WTC11 (cell line): ENCODE data around the gene GSTA3. TPM values are rescaled to one million over a fixed set of nuclear protein-coding genes. Genes with fewer than 3 reads are reported as not detected.

ENCODE experiments used
- ATAC-seq: fragments of 200-7000 bp; cut with Tn5 transposase; 2 replicates; pipeline ENCODE4 v1.10.0; 2021; ENCODE audit warnings: mild to moderate bottlenecking, moderate library complexity
- CTCF ChIA-PET: fragments of 300-600 bp; sonication (Branson Sonifier 250); formaldehyde crosslinking; loops from one replicate; lab custom pipeline; 2021; ENCODE audit warnings: antibody characterized with exemption; lab: Charles Lee
- POLR2A ChIA-PET: fragments of 350-600 bp; sonication (Branson Sonifier 250); formaldehyde crosslinking; loops from one replicate; lab custom pipeline; 2021; ENCODE audit warnings: antibody characterized with exemption; lab: Charles Lee
- DNase-seq: peaks from one replicate; pipeline ENCODE4 v3.0.0; 2021; ENCODE audit warnings: low spot score
- H3K27ac Mint-ChIP-seq: 2 replicates; pipeline ENCODE4 v1.8.0; 2021; ENCODE audit warnings: mixed read lengths
- H3K27me3 Mint-ChIP-seq: 2 replicates; pipeline ENCODE4 v1.8.0; 2021; ENCODE audit warnings: low read depth, mild to moderate bottlenecking, moderate library complexity, mixed read lengths
- H3K36me3 Mint-ChIP-seq: 2 replicates; pipeline ENCODE4 v1.8.0; 2021; ENCODE audit warnings: mixed read lengths
- H3K4me1 Mint-ChIP-seq: 2 replicates; pipeline ENCODE4 v1.8.0; 2022; ENCODE audit warnings: mixed read lengths
- H3K4me3 Mint-ChIP-seq: 2 replicates; pipeline ENCODE4 v1.8.0; 2021; ENCODE audit warnings: mild to moderate bottlenecking, moderate library complexity, mixed read lengths
- H3K9me3 Mint-ChIP-seq: 2 replicates; pipeline ENCODE4 v1.8.0; 2021; ENCODE audit warnings: mixed read lengths
- ATF1 ChIP-seq: sonication (generic); formaldehyde crosslinking; IDR thresholded peaks from 2 replicates; pipeline ENCODE4 v1.8.1; 2023; ENCODE audit warnings: mild to moderate bottlenecking, moderate library complexity, missing genetic modification reagents
- ATF3 ChIP-seq: sonication (generic); formaldehyde crosslinking; conservative IDR thresholded peaks from 2 replicates; pipeline ENCODE4 v1.8.1; 2022; ENCODE audit warnings: mild to moderate bottlenecking, missing genetic modification reagents
- ATF6 ChIP-seq: sonication (generic); formaldehyde crosslinking; IDR thresholded peaks from 2 replicates; pipeline ENCODE4 v1.8.1; 2023; ENCODE audit warnings: mild to moderate bottlenecking, missing genetic modification reagents
- CBFB ChIP-seq: sonication (generic); formaldehyde crosslinking; IDR thresholded peaks from 2 replicates; pipeline ENCODE4 v1.8.1; 2022; ENCODE audit warnings: mild to moderate bottlenecking, low read depth, missing genetic modification reagents
- CREB1 ChIP-seq: sonication (generic); formaldehyde crosslinking; IDR thresholded peaks from 2 replicates; pipeline ENCODE4 v1.8.0; 2023; ENCODE audit warnings: mild to moderate bottlenecking, missing genetic modification reagents
- CTCF ChIP-seq: fragments of 200-600 bp; IDR thresholded peaks from 2 replicates; pipeline ENCODE4 v1.8.0; 2022; ENCODE audit warnings: antibody characterized with exemption
- E2F5 ChIP-seq: sonication (generic); formaldehyde crosslinking; IDR thresholded peaks from 2 replicates; pipeline ENCODE4 v1.8.1; 2022; ENCODE audit warnings: mild to moderate bottlenecking, moderate library complexity, missing genetic modification reagents
- IRF1 ChIP-seq: sonication (generic); formaldehyde crosslinking; IDR thresholded peaks from 2 replicates; pipeline ENCODE4 v1.8.0; 2023; ENCODE audit warnings: missing genetic modification reagents
- JAZF1 ChIP-seq: fragments of 250-450 bp; sonication (Bioruptor Pico); IDR thresholded peaks from 2 replicates; pipeline ENCODE4 v1.9.0; 2021; ENCODE audit warnings: moderate library complexity, mild to moderate bottlenecking, inconsistent platforms
- JUN ChIP-seq: sonication (generic); formaldehyde crosslinking; IDR thresholded peaks from 2 replicates; pipeline ENCODE4 v1.8.0; 2023; ENCODE audit warnings: mild to moderate bottlenecking, missing genetic modification reagents
- NFATC4 ChIP-seq: fragments of 250-450 bp; sonication (Bioruptor Pico); IDR thresholded peaks from 2 replicates; pipeline ENCODE4 v1.9.0; 2021; ENCODE audit warnings: mild to moderate bottlenecking
- NFYB ChIP-seq: sonication (generic); formaldehyde crosslinking; conservative IDR thresholded peaks from 2 replicates; pipeline ENCODE4 v1.8.0; 2022; ENCODE audit warnings: low read depth, missing genetic modification reagents
- NR1H2 ChIP-seq: sonication (generic); formaldehyde crosslinking; IDR thresholded peaks from 2 replicates; pipeline ENCODE4 v1.9.0; 2021; ENCODE audit warnings: mild to moderate bottlenecking, moderate library complexity, missing genetic modification reagents
- NR2C2 ChIP-seq: sonication (generic); formaldehyde crosslinking; IDR thresholded peaks from 2 replicates; pipeline ENCODE4 v1.8.0; 2022; ENCODE audit warnings: mild to moderate bottlenecking, missing genetic modification reagents
- NR3C1 ChIP-seq: sonication (generic); formaldehyde crosslinking; conservative IDR thresholded peaks from 2 replicates; pipeline ENCODE4 v1.8.1; 2023; ENCODE audit warnings: low read depth, mild to moderate bottlenecking, missing genetic modification reagents
- RELA ChIP-seq: sonication (generic); formaldehyde crosslinking; IDR thresholded peaks from 2 replicates; pipeline ENCODE4 v1.8.1; 2022; ENCODE audit warnings: missing genetic modification reagents, mild to moderate bottlenecking, borderline replicate concordance
- RORB ChIP-seq: fragments of 250-450 bp; sonication (Bioruptor Pico); IDR thresholded peaks from 2 replicates; pipeline ENCODE4 v1.9.0; 2021; ENCODE audit warnings: mild to moderate bottlenecking
- SP1 ChIP-seq: sonication (generic); formaldehyde crosslinking; conservative IDR thresholded peaks from 2 replicates; pipeline ENCODE4 v1.8.1; 2022; ENCODE audit warnings: missing genetic modification reagents
- TEAD4 ChIP-seq: sonication (generic); formaldehyde crosslinking; IDR thresholded peaks from 2 replicates; pipeline ENCODE4 v1.8.0; 2022; ENCODE audit warnings: mild to moderate bottlenecking, missing genetic modification reagents
- ZBTB21 ChIP-seq: sonication (generic); formaldehyde crosslinking; IDR thresholded peaks from 2 replicates; pipeline ENCODE4 v1.8.1; 2023; ENCODE audit warnings: mild to moderate bottlenecking, missing genetic modification reagents, borderline replicate concordance
- ZNF121 ChIP-seq: sonication (generic); formaldehyde crosslinking; IDR thresholded peaks from 2 replicates; pipeline ENCODE4 v1.8.0; 2023; ENCODE audit warnings: missing genetic modification reagents
- ZNF425 ChIP-seq: fragments of 250-450 bp; sonication (Bioruptor Pico); conservative IDR thresholded peaks from 2 replicates; pipeline ENCODE4 v1.9.0; 2021; ENCODE audit warnings: mild to moderate bottlenecking
- ZNF512 ChIP-seq: sonication (generic); formaldehyde crosslinking; IDR thresholded peaks from 2 replicates; pipeline ENCODE4 v1.8.1; 2022; ENCODE audit warnings: missing genetic modification reagents, borderline replicate concordance
- ZSCAN18 ChIP-seq: fragments of 250-450 bp; sonication (Bioruptor Pico); IDR thresholded peaks from 2 replicates; pipeline ENCODE4 v2.1.2; 2022; ENCODE audit warnings: mild to moderate bottlenecking, moderate library complexity
- total RNA-seq: library from RNA; stranded (reverse); gene quantifications from 3 replicates; pipeline ENCODE4 v1.2.3, GENCODE V29; 2021

GSTA3 gene
- total RNA-seq, 1 experiment from 2014 or later = not detected

- H3K27me3 Mint-ChIP-seq = 0 out of 2 replicates have a peak, but pooled peaks cover 3% of the 10 kb centered on the region
- ChIA-PET CTCF (no interaction called here), POLR2A (no interaction called here)
- TF ChIP-seq CTCF (no peak), TEAD4 (CRISPR knock-in tag) (no peak), NFATC4 (CRISPR knock-in tag) (no peak), ZNF121 (CRISPR knock-in tag) (no peak), NR3C1 (CRISPR knock-in tag) (no peak), RORB (CRISPR knock-in tag) (no peak)
- no peak overlapping the region for H3K4me3 Mint-ChIP-seq
- no peaks in the 10 kb centered on the region for H3K36me3 Mint-ChIP-seq
- no peaks in the 10 kb centered on the region for H3K4me1 Mint-ChIP-seq
- H3K9me3 Mint-ChIP-seq = peaks cover 9% of the 10 kb centered on the region
- no peak for DNase-seq
- H3K27ac Mint-ChIP-seq = no peak overlapping the region
- ATAC-seq = no peak
Measured at GRCh38 chr6:52890018-52890417, 19.5 kb downstream of the GSTA3 start.

GRCh38 chr6:52887910-52888524, 21.5 kb downstream of the GSTA3 start:
- H3K4me1 Mint-ChIP-seq = no peaks in the 10 kb centered on the region
- TF ChIP-seq ATF3 (CRISPR knock-in tag) = no peak
- no peak for TF ChIP-seq ZSCAN18 (CRISPR knock-in tag)
- TF ChIP-seq NR2C2 (CRISPR knock-in tag) = no peak
- TF ChIP-seq CBFB (CRISPR knock-in tag) = no peak
- no peak for TF ChIP-seq NR1H2 (CRISPR knock-in tag)
- TF ChIP-seq ZNF425 (CRISPR knock-in tag) = no peak
- no peak for TF ChIP-seq JAZF1 (CRISPR knock-in tag)
- no peak for TF ChIP-seq SP1
- no peak for TF ChIP-seq ZBTB21 (CRISPR knock-in tag)
- no peak for TF ChIP-seq ZNF512 (CRISPR knock-in tag)
- TF ChIP-seq E2F5 (CRISPR knock-in tag) = no peak
- no peak for TF ChIP-seq RELA (CRISPR knock-in tag)
- no peak for TF ChIP-seq JUN (CRISPR knock-in tag)
- TF ChIP-seq NFYB (CRISPR knock-in tag) = no peak
- no peak for TF ChIP-seq IRF1 (CRISPR knock-in tag)
- TF ChIP-seq ATF6 = no peak
- TF ChIP-seq ATF1 (CRISPR knock-in tag) = no peak
- TF ChIP-seq CREB1 (CRISPR knock-in tag) = no peak
- TF ChIP-seq, all 79 proteins: peak for 0
- Mint-ChIP-seq H3K27me3 (0 out of 2 replicates have a peak, but pooled peaks cover 3% of the 10 kb centered on the region), H3K9me3 (peaks cover 9% of the 10 kb centered on the region), H3K27ac (no peak overlapping the region), H3K4me3 (no peak overlapping the region), H3K36me3 (no peaks in the 10 kb centered on the region)
- POLR2A ChIA-PET = no interaction called here
- DNase-seq (no peak), ATAC-seq (no peak)
- CTCF ChIA-PET = interaction anchor here (0.9 kb wide), 1 partner anchor 108 kb away, joined by 3 read pairs; no protein-coding TSS in a partner anchor
